CD14-positive monocyte (primary cell): ENCODE results near the gene SEPTIN5. TPM values are rescaled to one million over a fixed set of nuclear protein-coding genes. Genes with fewer than 3 reads are reported as not detected.

Experiments
- DNase-seq, 3 donors: peaks; one replicate each; pipeline ENCODE4 v3.0.0-alpha.2; 2011 to 2022
- H2AFZ ChIP-seq: 2 replicates; pipeline ENCODE4 v1.6.0; 2012; ENCODE audit warnings: mild to moderate bottlenecking, low read depth, low read length, inconsistent platforms; ENCODE audit not compliant: insufficient read depth, poor library complexity, severe bottlenecking
- H3K27ac ChIP-seq, 2 donors: 1 replicate in 1 of 2; 2 replicates in 1 of 2; pipeline ENCODE4 v1.5.1; 2012 to 2013; ENCODE audit warnings: low read length in 2 of 2, control low read depth in 1 of 2, inconsistent platforms in 1 of 2, low read depth in 1 of 2, mild to moderate bottlenecking in 1 of 2
- H3K27me3 ChIP-seq, 2 donors: one replicate each; pipeline versions ENCODE4 v1.6.0 to v1.6.1; 2011 to 2013; ENCODE audit warnings: low read length in 2 of 2; ENCODE audit not compliant: control insufficient read depth in 2 of 2, insufficient read depth in 2 of 2
- H3K36me3 ChIP-seq, 2 donors: replicated peaks in 1 of 2; 1 replicate in 1 of 2; 2 replicates in 1 of 2; pipeline versions ENCODE4 v1.5.1 to v1.6.1; 2012 to 2013; ENCODE audit warnings: low read length in 2 of 2, control low read depth in 1 of 2, inconsistent platforms in 1 of 2, mild to moderate bottlenecking in 1 of 2; ENCODE audit not compliant: insufficient read depth in 2 of 2, control insufficient read depth in 1 of 2
- H3K4me1 ChIP-seq, 2 donors: 1 replicate in 1 of 2; 2 replicates in 1 of 2; pipeline versions ENCODE4 v1.5.1 to v1.6.1; 2012 to 2013; ENCODE audit warnings: low read length in 2 of 2, control low read depth in 1 of 2, inconsistent platforms in 1 of 2, mild to moderate bottlenecking in 1 of 2, moderate library complexity in 1 of 2; ENCODE audit not compliant: insufficient read depth in 2 of 2, control insufficient read depth in 1 of 2
- H3K4me2 ChIP-seq: replicated peaks from 2 replicates; pipeline ENCODE3; 2012; ENCODE audit warnings: low read length, moderate library complexity, mild to moderate bottlenecking; ENCODE audit not compliant: poor library complexity, severe bottlenecking; ENCODE audit errors: extremely low read depth
- H3K4me3 ChIP-seq, 3 experiments: fragments of 200-600 bp in 1 of 3; sonication (generic) in 1 of 3; replicated peaks in 1 of 3; 1 replicate in 2 of 3; 2 replicates in 1 of 3; pipeline ENCODE4 v1.5.1; 2011 to 2013; ENCODE audit warnings: low read length in 3 of 3, mild to moderate bottlenecking in 3 of 3, control low read depth in 2 of 3, low read depth in 2 of 3, inconsistent platforms in 1 of 3, moderate library complexity in 1 of 3
- H3K79me2 ChIP-seq: 2 replicates; pipeline ENCODE4 v1.6.0; 2012; ENCODE audit warnings: mild to moderate bottlenecking, control low read depth, inconsistent platforms, low read length, moderate library complexity; ENCODE audit not compliant: insufficient read depth
- H3K9ac ChIP-seq: 2 replicates; pipeline ENCODE4 v1.6.0; 2017; ENCODE audit warnings: low read length, mild to moderate bottlenecking; ENCODE audit not compliant: insufficient read depth, poor library complexity, severe bottlenecking
- H3K9me3 ChIP-seq, 2 donors: replicated peaks in 1 of 2; 1 replicate in 1 of 2; 2 replicates in 1 of 2; pipeline versions ENCODE4 v1.5.1 to v1.6.1; 2012 to 2013; ENCODE audit warnings: low read length in 2 of 2, control low read depth in 1 of 2; ENCODE audit not compliant: control insufficient read depth in 1 of 2, insufficient read depth in 1 of 2
- H4K20me1 ChIP-seq: 2 replicates; pipeline ENCODE4 v1.6.0; 2012; ENCODE audit warnings: mild to moderate bottlenecking, low read length, control low read depth, moderate library complexity; ENCODE audit not compliant: insufficient read depth
- H3K27ac Mint-ChIP-seq, 7 donors: one replicate each; pipeline ENCODE4 v1.8.0; 2020; ENCODE audit warnings: mild to moderate bottlenecking in 7 of 7, mixed read lengths in 7 of 7, moderate library complexity in 6 of 7, inconsistent platforms in 2 of 7
- H3K27me3 Mint-ChIP-seq, 3 donors: one replicate each; pipeline ENCODE4 v1.8.0; 2021 to 2022; ENCODE audit warnings: low read depth in 3 of 3, mild to moderate bottlenecking in 3 of 3, mixed read lengths in 3 of 3, moderate library complexity in 3 of 3, inconsistent platforms in 1 of 3
- H3K36me3 Mint-ChIP-seq, 2 donors: one replicate each; pipeline ENCODE4 v1.8.0; 2020; ENCODE audit warnings: mixed read lengths in 2 of 2, inconsistent platforms in 1 of 2, mild to moderate bottlenecking in 1 of 2
- H3K4me1 Mint-ChIP-seq: one replicate; pipeline ENCODE4 v1.8.0; 2020; ENCODE audit warnings: mild to moderate bottlenecking, mixed read lengths
- H3K4me3 Mint-ChIP-seq, 2 donors: one replicate each; pipeline ENCODE4 v1.8.0; 2020; ENCODE audit warnings: mild to moderate bottlenecking in 2 of 2, mixed read lengths in 2 of 2, moderate library complexity in 1 of 2
- H3K9me3 Mint-ChIP-seq, 7 donors: one replicate each; pipeline ENCODE4 v1.8.0; 2020 to 2022; ENCODE audit warnings: mixed read lengths in 7 of 7, mild to moderate bottlenecking in 6 of 7, moderate library complexity in 6 of 7, inconsistent platforms in 2 of 7
- CTCF ChIP-seq: fragments of 200-600 bp; IDR thresholded peaks from one replicate; pipeline ENCODE4 v1.8.0; 2022; ENCODE audit warnings: antibody characterized with exemption, mild to moderate bottlenecking
- WGBS: methylation state at CpG from one replicate; pipeline ENCODE4 v1.1.5; 2013; ENCODE audit warnings: missing lambda C conversion rate; ENCODE audit not compliant: insufficient coverage; 5-methylcytosine and 5-hydroxymethylcytosine counted together
- intact Hi-C, 2 donors: fragments of 100-400 bp; cut with micrococcal nuclease; formaldehyde crosslinking; loops; one replicate each; pipeline versions ENCODE4 v1.15.0 to v1.15.1; 2023
- polyA plus RNA-seq, 3 donors: library from polyadenylated mRNA; depleted of rRNA in 1 of 3; unstranded in 2 of 3; stranded (reverse) in 1 of 3; fragments of 300-500 nt in 2 of 3; fragments of >200 nt in 1 of 3; fragmentation: Illumina TruSeq in 2 of 3; gene quantifications; 1 replicate in 2 of 3; 2 replicates in 1 of 3; pipeline ENCODE4 v1.2.3, GENCODE V29; 2012 to 2021

Gene SEPTIN5
- polyA plus RNA-seq, 3 donors: 0.50 to 0.64 TPM; not detected in 1

GRCh38 chr22:19687561-19688300 lies 26.6 kb upstream of the SEPTIN5 start:
- Mint-ChIP-seq H3K4me3 (peak overlapping the region; percentile 49 to 76), H3K9me3 (peaks cover 0 to 2% (median 0%) of the 10 kb centered on the region in 7 donors), H3K36me3 (no peaks in the 10 kb centered on the region), H3K27ac (peak overlapping the region; percentile 24 to 86 (median 66)), H3K27me3 (peaks cover 0 to 12% (median 1%) of the 10 kb centered on the region in 3 donors), H3K4me1 (peaks cover 48% of the 10 kb centered on the region)
- no peaks in the 10 kb centered on the region for H3K79me2 ChIP-seq
- intact Hi-C loops: no loop called here
- H3K4me1 ChIP-seq: peaks cover 42 to 43% of the 10 kb centered on the region in 2 donors
- peak; percentile 62 to 74 (median 63) for DNase-seq
- peak overlapping the region; percentile 64 to 79 for H3K27ac ChIP-seq
- H3K9ac ChIP-seq: peak overlapping the region; percentile 60
- no peak for TF ChIP-seq CTCF
- no peaks in the 10 kb centered on the region for H3K9me3 ChIP-seq
- no peaks in the 10 kb centered on the region for H3K27me3 ChIP-seq
- H2AFZ ChIP-seq: peak overlapping the region; percentile 68
- 11% methylated on average over 17 of the region's 22 CpGs for WGBS
- peak overlapping the region in 2 of 3 experiments; percentile 8 to 58 for H3K4me3 ChIP-seq
- H4K20me1 ChIP-seq: no peaks in the 10 kb centered on the region
- no peaks in the 10 kb centered on the region for H3K36me3 ChIP-seq
- H3K4me2 ChIP-seq: peak overlapping the region; percentile 65

- Histone ChIP-seq H3K79me2 (no peaks in the 10 kb centered on the region), H3K4me1 (peaks cover 42 to 43% of the 10 kb centered on the region in 2 donors), H2AFZ (peak overlapping the region; percentile 68), H3K9ac (peak overlapping the region; percentile 60), H3K27me3 (no peaks in the 10 kb centered on the region), H3K27ac (peak overlapping the region; percentile 64 to 79), H3K36me3 (no peaks in the 10 kb centered on the region), H4K20me1 (no peaks in the 10 kb centered on the region), H3K9me3 (no peaks in the 10 kb centered on the region), H3K4me2 (peak overlapping the region; percentile 65), H3K4me3 (peak overlapping the region in 1 of 3 experiments; percentile 58)
- Mint-ChIP-seq H3K27me3 (peaks cover 0 to 8% (median 0%) of the 10 kb centered on the region in 3 donors), H3K27ac (peak overlapping the region in 6 of 7 donors; percentile 44 to 81 (median 60)), H3K36me3 (no peaks in the 10 kb centered on the region), H3K4me3 (peak overlapping the region; percentile 45 to 76), H3K4me1 (peaks cover 48% of the 10 kb centered on the region), H3K9me3 (peaks cover 0 to 2% (median 0%) of the 10 kb centered on the region in 7 donors)
- WGBS: 40% methylated on average over 15 of the region's 21 CpGs
- no peak for DNase-seq
- intact Hi-C loops: no loop called here
- TF ChIP-seq CTCF: no peak
Measured at GRCh38 chr22:19688301-19689290, 25.7 kb upstream of the SEPTIN5 start.
